SK-N-SH (cell line): ENCODE results near the gene TMCO2. TPM values are rescaled to one million over a fixed set of nuclear protein-coding genes. Genes with fewer than 3 reads are reported as not detected.

Source experiments
- CTCF ChIA-PET: fragments of 300-600, 350-600 bp; formaldehyde crosslinking; extraction: SDS; loops from one replicate; lab custom pipeline; 2021; lab: Yijun Ruan, JAX
- POLR2A ChIA-PET: fragments of 350-600 bp; sonication (Branson Sonifier 250); formaldehyde crosslinking; extraction: SDS; loops from one replicate; lab custom pipeline; 2020; ENCODE audit warnings: antibody characterized with exemption, inconsistent platforms; lab: Yijun Ruan, JAX
- DNase-seq: peaks from one replicate; pipeline ENCODE4 v3.0.0; 2012
- H2AFZ ChIP-seq: fragments of 200-600 bp; sonication (generic); 2 replicates; pipeline ENCODE4 v1.8.1; 2016; ENCODE audit warnings: antibody characterized with exemption, mild to moderate bottlenecking, low read depth
- H3F3A ChIP-seq: fragments of 200-600 bp; sonication (generic); replicated peaks from 2 replicates; pipeline ENCODE3; 2016; ENCODE audit warnings: antibody characterized with exemption, mild to moderate bottlenecking; ENCODE audit not compliant: insufficient read depth
- H3K27ac ChIP-seq, 2 experiments: fragments of 200-500 bp in 1 of 2; fragments of 200-600 bp in 1 of 2; sonication (Bioruptor generic) in 1 of 2; sonication (generic), shearing (Covaris generic) in 1 of 2; 2 replicates each; pipeline versions ENCODE4 v1.5.1 to v1.6.1; 2014 to 2016; ENCODE audit warnings: low read depth in 2 of 2, inconsistent platforms in 1 of 2, low read length in 1 of 2, mild to moderate bottlenecking in 1 of 2, mixed read lengths in 1 of 2
- H3K27me3 ChIP-seq: fragments of 200-600 bp; sonication (generic), shearing (Covaris generic); 2 replicates; pipeline ENCODE4 v1.6.1; 2016; ENCODE audit warnings: mixed run types; ENCODE audit not compliant: insufficient read depth
- H3K36me3 ChIP-seq, 2 experiments: fragments of 200-500 bp in 1 of 2; fragments of 200-600 bp in 1 of 2; sonication (Bioruptor generic) in 1 of 2; sonication (generic) in 1 of 2; replicated peaks in 1 of 2; 2 replicates each; pipeline versions ENCODE3 to v1.5.1; 2014 to 2016; ENCODE audit warnings: low read length in 1 of 2, mild to moderate bottlenecking in 1 of 2; ENCODE audit not compliant: insufficient read depth in 2 of 2, control insufficient read depth in 1 of 2
- H3K4me1 ChIP-seq, 2 experiments: fragments of 200-500 bp in 1 of 2; fragments of 200-600 bp in 1 of 2; sonication (Bioruptor generic) in 1 of 2; sonication (generic), shearing (Covaris generic) in 1 of 2; 2 replicates each; pipeline versions ENCODE4 v1.5.1 to v1.6.1; 2014 to 2016; ENCODE audit warnings: low read depth in 1 of 2, low read length in 1 of 2, mixed run types in 1 of 2; ENCODE audit not compliant: insufficient read depth in 2 of 2, control insufficient read depth in 1 of 2
- H3K4me2 ChIP-seq: fragments of 200-600 bp; sonication (generic), shearing (Covaris generic); 2 replicates; pipeline ENCODE4 v1.6.1; 2017; ENCODE audit warnings: mixed run types
- H3K4me3 ChIP-seq, 2 experiments: fragments of 200-500 bp in 1 of 2; fragments of 200-600 bp in 1 of 2; sonication (Bioruptor generic) in 1 of 2; sonication (generic), shearing (Covaris generic) in 1 of 2; 2 replicates each; pipeline versions ENCODE4 v1.5.1 to v1.8.1; 2014 to 2016; ENCODE audit warnings: low read depth in 2 of 2, inconsistent platforms in 1 of 2, low read length in 1 of 2, mild to moderate bottlenecking in 1 of 2, mixed read lengths in 1 of 2, moderate library complexity in 1 of 2
- H3K79me2 ChIP-seq: fragments of 200-600 bp; sonication (generic); 2 replicates; pipeline ENCODE4 v1.8.1; 2017; ENCODE audit warnings: mild to moderate bottlenecking; ENCODE audit not compliant: insufficient read depth
- H3K9ac ChIP-seq: fragments of 200-600 bp; sonication (generic); 2 replicates; pipeline ENCODE4 v1.6.1; 2017; ENCODE audit warnings: mixed run types
- H3K9me2 ChIP-seq: fragments of 200-600 bp; sonication (generic); 2 replicates; pipeline ENCODE4 v1.6.1; 2017; ENCODE audit warnings: mixed run types
- H3K9me3 ChIP-seq: fragments of 200-600 bp; sonication (generic); 2 replicates; pipeline ENCODE4 v1.6.1; 2017; ENCODE audit warnings: mixed run types, mild to moderate bottlenecking, moderate library complexity
- H4K20me1 ChIP-seq: fragments of 200-600 bp; sonication (generic); 2 replicates; pipeline ENCODE4 v1.6.1; 2017; ENCODE audit warnings: mild to moderate bottlenecking, mixed run types; ENCODE audit not compliant: insufficient read depth
- ELF1 ChIP-seq: IDR thresholded peaks from 2 replicates; pipeline ENCODE4 v1.4.0; 2012
- FOSL2 ChIP-seq: IDR thresholded peaks from 2 replicates; pipeline ENCODE4 v1.4.0; 2012; ENCODE audit warnings: low read depth, mild to moderate bottlenecking, moderate library complexity, borderline replicate concordance
- FOXJ3 ChIP-seq: sonication (generic); formaldehyde crosslinking; IDR thresholded peaks from 2 replicates; pipeline ENCODE4 v1.5.1; 2020; ENCODE audit warnings: mild to moderate bottlenecking, missing genetic modification reagents
- FOXM1 ChIP-seq: IDR thresholded peaks from 2 replicates; pipeline ENCODE4 v1.4.0; 2012; ENCODE audit warnings: low read depth, mild to moderate bottlenecking
- GATA2 ChIP-seq: sonication (generic); formaldehyde crosslinking; IDR thresholded peaks from 2 replicates; pipeline ENCODE4 v1.5.0; 2020; ENCODE audit warnings: mild to moderate bottlenecking, missing genetic modification reagents
- JUND ChIP-seq: IDR thresholded peaks from 2 replicates; pipeline ENCODE4 v1.4.0; 2012
- MAX ChIP-seq: IDR thresholded peaks from 2 replicates; pipeline ENCODE4 v1.4.0; 2012; ENCODE audit warnings: low read depth
- MXI1 ChIP-seq: IDR thresholded peaks from 2 replicates; pipeline ENCODE4 v1.6.1; 2012; ENCODE audit warnings: mild to moderate bottlenecking, low read depth, low read length, improper control_type of control experiment
- NFIC ChIP-seq: IDR thresholded peaks from 2 replicates; pipeline ENCODE4 v1.4.0; 2012; ENCODE audit warnings: borderline replicate concordance
- PBX3 ChIP-seq: IDR thresholded peaks from 2 replicates; pipeline ENCODE4; 2012
- POLR2AphosphoS5 ChIP-seq: IDR thresholded peaks from 2 replicates; pipeline ENCODE4 v1.6.1; 2012; ENCODE audit warnings: low read depth, low read length
- RAD21 ChIP-seq: IDR thresholded peaks from 2 replicates; pipeline ENCODE4 v1.6.1; 2012; ENCODE audit warnings: mild to moderate bottlenecking, low read length
- RCOR1 ChIP-seq: fragments of 150-350 bp; IDR thresholded peaks from 2 replicates; pipeline ENCODE4 v1.6.1; 2017; ENCODE audit warnings: antibody characterized with exemption, low read length
- RFX5 ChIP-seq: IDR thresholded peaks from 2 replicates; pipeline ENCODE4 v1.6.1; 2012; ENCODE audit warnings: mild to moderate bottlenecking, improper control_type of control experiment, low read length
- SIN3A ChIP-seq: IDR thresholded peaks from 2 replicates; pipeline ENCODE4 v1.6.1; 2012; ENCODE audit warnings: low read depth, mild to moderate bottlenecking, low read length, moderate library complexity, borderline replicate concordance
- TCF12 ChIP-seq: IDR thresholded peaks from 2 replicates; pipeline ENCODE4 v1.4.0; 2012
- USF1 ChIP-seq: IDR thresholded peaks from 2 replicates; pipeline ENCODE4 v1.4.0; 2012; ENCODE audit warnings: low read depth, borderline replicate concordance
- WGBS: methylation state at CpG from one replicate; pipeline ENCODE4 v1.1.6; 2017; ENCODE audit warnings: low lambda C conversion rate; 5-methylcytosine and 5-hydroxymethylcytosine counted together
- polyA plus RNA-seq, 3 experiments: library from polyadenylated mRNA; depleted of rRNA; stranded (reverse); fragments of >200 nt; gene quantifications; 2 replicates each; pipeline ENCODE4 v1.2.3, GENCODE V29; 2012

The TMCO2 gene
- polyA plus RNA-seq, 1 of the 3 experiments (the other 2 are of a cell fraction), result not detected

DNA sequence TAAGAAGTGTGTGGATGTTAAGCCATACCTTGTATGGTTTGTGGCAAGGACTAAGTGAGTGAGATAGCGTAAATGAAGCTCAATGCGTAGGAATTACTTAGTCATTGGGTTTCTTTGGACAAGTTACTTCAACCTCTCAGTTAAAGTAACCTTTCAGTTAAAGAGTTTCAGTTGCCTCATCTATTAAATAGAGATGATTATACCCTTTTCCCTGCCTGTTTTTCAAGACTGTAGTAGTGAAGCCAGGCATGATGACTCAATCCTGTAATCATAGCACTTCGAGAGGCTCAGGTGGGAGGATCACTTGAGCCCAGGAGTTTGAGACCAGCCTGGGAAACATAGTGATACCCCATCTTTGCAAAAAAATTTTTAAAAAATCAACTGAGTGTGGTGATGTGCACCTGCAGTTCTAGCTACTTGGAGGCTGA, 16.6 kb downstream of the TMCO2 start:
- Histone ChIP-seq H3K9me2 (no peaks in the 10 kb centered on the region), H3K27me3 (no peaks in the 10 kb centered on the region), H3K79me2 (peaks cover 74% of the 10 kb centered on the region), H3K4me3 (no peak overlapping the region), H3K4me2 (no peak overlapping the region), H3K4me1 (peaks cover 3% of the 10 kb centered on the region in 2 experiments; a peak in 3 of 4 replicates), H4K20me1 (0 out of 2 replicates have a peak, but pooled peaks cover 4% of the 10 kb centered on the region), H3K9ac (no peak overlapping the region), H3K36me3 (peaks cover 47 to 56% of the 10 kb centered on the region in 2 experiments), H3K9me3 (no peaks in the 10 kb centered on the region), H3K27ac (no peak overlapping the region), H3F3A (peaks cover 28% of the 10 kb centered on the region), H2AFZ (no peak overlapping the region)
- no peak for TF ChIP-seq RCOR1
- TF ChIP-seq JUND, result no peak
- no peak for TF ChIP-seq USF1
- no peak for TF ChIP-seq PBX3
- TF ChIP-seq NFIC, result no peak
- TF ChIP-seq RFX5, result no peak
- no peak for TF ChIP-seq MAX
- TF ChIP-seq FOXJ3 (CRISPR knock-in tag), result no peak
- TF ChIP-seq POLR2AphosphoS5, result no peak
- no peak for TF ChIP-seq RAD21
- POLR2A ChIA-PET, result no interaction called here
- WGBS, result 90% methylated on average over 3 of the region's 3 CpGs
- DNase-seq, result no peak
- CTCF ChIA-PET, result interaction anchor here (1.1 to 1.2 kb wide), 2 partner anchors 74 to 120 kb away, joined by 3 to 4 read pairs; no protein-coding TSS in a partner anchor

DNA sequence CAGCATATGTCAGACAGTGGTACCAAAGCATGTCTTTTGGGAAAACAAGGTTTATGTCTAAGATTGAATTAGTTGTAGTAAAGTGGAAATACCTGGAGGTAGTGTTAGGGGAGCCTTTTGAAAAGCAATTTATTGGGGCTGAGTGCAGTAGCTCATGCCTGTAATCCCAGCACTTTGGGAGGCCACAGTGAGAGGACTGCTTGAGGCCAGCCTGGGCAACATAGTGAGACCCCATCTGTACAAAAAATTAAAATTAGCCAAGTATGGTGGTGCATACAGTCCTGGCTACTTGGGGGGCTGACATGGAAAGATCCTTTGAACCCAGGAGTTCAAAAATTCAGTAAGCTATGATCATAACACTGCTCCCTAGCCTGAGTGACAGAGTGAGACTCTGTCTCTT, 17.6 kb downstream of the TMCO2 start:
- ChIA-PET CTCF (interaction anchor here (0.6 to 1.4 kb wide), 5 partner anchors 73 to 713 kb away, joined by 3 to 4 read pairs (median 3); no protein-coding TSS in a partner anchor), POLR2A (no interaction called here)
- H3K9me3 ChIP-seq, result no peaks in the 10 kb centered on the region
- no peaks in the 10 kb centered on the region; a peak in 2 of 4 replicates for H3K4me1 ChIP-seq
- H3K27ac ChIP-seq, result peak overlapping the region in 1 of 2 experiments; percentile 99; a peak in 2 of 4 replicates
- no peak for DNase-seq
- H3F3A ChIP-seq, result peaks cover 28% of the 10 kb centered on the region
- no peak overlapping the region for H3K9ac ChIP-seq
- H3K79me2 ChIP-seq, result peaks cover 65% of the 10 kb centered on the region
- no peak overlapping the region for H2AFZ ChIP-seq
- no peak overlapping the region for H3K4me2 ChIP-seq
- no peaks in the 10 kb centered on the region for H3K27me3 ChIP-seq
- peaks cover 55 to 62% of the 10 kb centered on the region in 2 experiments for H3K36me3 ChIP-seq
- H3K4me3 ChIP-seq, result no peak overlapping the region
- no peak for TF ChIP-seq GATA2 (CRISPR knock-in tag)
- TF ChIP-seq PBX3, result no peak
- no peak for TF ChIP-seq MAX
- TF ChIP-seq USF1, result no peak
- no peak for TF ChIP-seq FOXM1
- TF ChIP-seq MXI1, result no peak
- no peak for TF ChIP-seq ELF1
- TF ChIP-seq SIN3A, result no peak
- no peak for TF ChIP-seq NFIC
- no peak for TF ChIP-seq TCF12
- no peak for TF ChIP-seq POLR2AphosphoS5
- no peak for TF ChIP-seq FOSL2
- H3K9me2 ChIP-seq, result no peaks in the 10 kb centered on the region
- H4K20me1 ChIP-seq, result 0 out of 2 replicates have a peak, but pooled peaks cover 4% of the 10 kb centered on the region
